NCI-H446 treated with DMSO at 0.1 percent for 48 hours (cell line): Measurements from ENCODE around the gene JAK2.

Source experiments
- DNase-seq: peaks from one replicate; lab custom pipeline; 2025; lab: John Stamatoyannopoulos, UW

JAK2 gene

DNA sequence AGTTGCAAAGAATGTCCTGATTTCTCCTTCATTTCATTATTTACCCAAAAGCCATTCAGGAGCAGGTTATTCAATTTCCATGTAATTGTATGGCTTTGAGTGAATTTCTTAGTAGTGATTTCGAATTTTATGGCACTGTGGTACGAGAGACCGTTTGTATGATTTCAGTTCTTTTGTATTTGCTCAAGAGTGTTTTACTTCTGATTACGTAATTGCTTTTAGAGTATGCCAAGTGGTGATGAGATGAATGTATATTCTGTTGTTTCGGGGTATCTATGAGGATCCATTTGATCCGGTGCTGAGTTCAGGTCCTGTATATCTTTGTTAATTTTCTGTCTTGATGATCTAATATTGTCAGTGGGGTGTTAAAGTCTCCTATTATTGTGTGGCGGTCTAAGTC is 159.1 kb downstream of the JAK2 start:
- no peak for DNase-seq

DNA sequence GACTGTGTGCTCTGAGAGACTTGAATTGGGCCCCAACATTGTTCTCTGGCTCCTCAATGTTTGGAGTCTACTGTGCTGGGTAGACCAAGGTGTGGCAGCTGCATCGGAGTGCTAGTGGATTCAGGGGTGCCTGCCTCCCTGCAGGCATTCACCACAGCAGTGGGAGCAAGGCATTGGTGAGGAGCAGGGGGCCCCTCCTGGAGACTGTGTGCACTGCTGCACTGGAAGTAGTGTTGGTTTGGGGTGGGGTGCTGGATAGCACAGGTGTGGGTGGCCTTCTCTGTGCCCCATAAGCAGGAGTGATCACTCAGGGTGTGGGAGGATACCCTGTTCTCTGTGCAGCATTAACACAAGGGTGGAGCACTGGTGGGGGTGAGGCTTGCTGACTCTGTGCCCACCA is 161.2 kb downstream of the JAK2 start:
- DNase-seq, result no peak
